ENCODE data around the gene TMEM52. TPM values are rescaled to one million over a fixed set of nuclear protein-coding genes. Genes with fewer than 3 reads are reported as not detected.

TMEM52 gene
- total RNA-seq, 1 experiment from 2014 or later: 6.4 TPM

DNA sequence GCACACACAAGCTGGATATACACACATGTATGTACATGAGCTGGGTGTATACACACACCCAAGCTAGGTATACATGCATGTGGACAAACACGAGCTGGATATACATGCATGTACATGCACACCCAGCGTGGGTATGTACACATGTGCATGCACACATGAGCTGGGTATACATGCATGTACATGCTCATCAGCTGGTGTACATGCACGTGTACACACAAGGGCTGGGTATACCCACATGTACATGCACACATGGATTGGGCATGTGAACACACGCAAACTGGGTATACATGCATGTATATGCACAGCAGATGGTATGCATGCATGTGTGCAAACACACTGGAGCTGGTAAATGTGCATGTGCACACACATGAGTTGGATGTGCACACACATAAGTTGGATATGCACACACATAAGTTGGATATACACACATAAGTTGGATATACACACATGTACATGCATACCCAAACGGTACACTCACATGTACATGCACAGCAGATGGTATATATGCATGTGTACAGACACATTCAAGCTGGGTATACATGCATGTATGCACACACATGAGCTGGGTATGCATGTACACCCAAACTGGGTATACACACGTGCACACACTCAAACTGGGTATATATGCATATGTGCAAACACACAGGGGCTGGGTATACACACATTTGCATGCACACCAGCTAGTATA, 20.7 kb downstream of the TMEM52 start:
- no peak for DNase-seq
- no TSS peak for BruUV-seq (replicated peaks)
- Mint-ChIP-seq H3K36me3 (ENCODE audit: insufficient read depth, unreplicated experiment) (peaks cover 9% of the 10 kb centered on the region), H3K4me3 (ENCODE audit: unreplicated experiment) (no peak overlapping the region), H3K4me1 (ENCODE audit: low read depth, unreplicated experiment) (no peaks in the 10 kb centered on the region), H3K27me3 (ENCODE audit: insufficient read depth, unreplicated experiment) (no peaks in the 10 kb centered on the region), H3K27ac (ENCODE audit: unreplicated experiment) (no peak overlapping the region), H3K9me3 (ENCODE audit: unreplicated experiment) (no peaks in the 10 kb centered on the region)
- TF ChIP-seq CTCF (IDR thresholded peaks at IDR 0.05; ENCODE audit: insufficient read depth in 1 of 2, low read depth in 1 of 2, low read length in 1 of 2, severe bottlenecking in 1 of 2, unreplicated experiment in 1 of 2): no peak
- POLR2A ChIA-PET: no interaction called here
- Histone ChIP-seq H3K36me3 (ENCODE audit: control insufficient read depth, insufficient read depth, low read length) (no peaks in the 10 kb centered on the region), H3K27me3 (replicated peaks; ENCODE audit: control insufficient read depth, insufficient read depth, low read length) (no peaks in the 10 kb centered on the region), H3K4me1 (peaks cover 37% of the 10 kb centered on the region), H3K4me3 (ENCODE audit: low read depth, low read length) (no peak overlapping the region), H3K9me3 (no peaks in the 10 kb centered on the region)
- CTCF ChIA-PET: interaction anchor here (0.5 to 0.6 kb wide), 2 partner anchors 9 to 240 kb away, joined by 3 read pairs; no protein-coding TSS in a partner anchor
- intact Hi-C loops (cut with micrococcal nuclease; ENCODE audit: unreplicated experiment): no loop called here

- H3K4me3 Mint-ChIP-seq (ENCODE audit: unreplicated experiment): no peak overlapping the region
- intact Hi-C loops (cut with micrococcal nuclease; ENCODE audit: unreplicated experiment): no loop called here
- H3K27me3 Mint-ChIP-seq (ENCODE audit: insufficient read depth, unreplicated experiment): no peaks in the 10 kb centered on the region
- no peak for DNase-seq
- ChIA-PET POLR2A (no interaction called here), CTCF (interaction anchor here (0.6 to 1.4 kb wide), 2 partner anchors 10 to 37 kb away, joined by 3 to 5 read pairs; no protein-coding TSS in a partner anchor)
- no peak for TF ChIP-seq CTCF (IDR thresholded peaks at IDR 0.05; ENCODE audit: insufficient read depth in 1 of 2, low read depth in 1 of 2, low read length in 1 of 2, severe bottlenecking in 1 of 2, unreplicated experiment in 1 of 2)
- BruUV-seq (replicated peaks): no TSS peak
- no peaks in the 10 kb centered on the region for H3K4me1 Mint-ChIP-seq (ENCODE audit: low read depth, unreplicated experiment)
- Histone ChIP-seq H3K36me3 (ENCODE audit: control insufficient read depth, insufficient read depth, low read length) (no peaks in the 10 kb centered on the region), H3K9me3 (no peaks in the 10 kb centered on the region), H3K4me3 (ENCODE audit: low read depth, low read length) (no peak overlapping the region), H3K4me1 (peaks cover 48% of the 10 kb centered on the region), H3K27me3 (replicated peaks; ENCODE audit: control insufficient read depth, insufficient read depth, low read length) (no peaks in the 10 kb centered on the region)
- no peak overlapping the region for H3K27ac Mint-ChIP-seq (ENCODE audit: unreplicated experiment)
- peaks cover 17% of the 10 kb centered on the region for H3K36me3 Mint-ChIP-seq (ENCODE audit: insufficient read depth, unreplicated experiment)
- H3K9me3 Mint-ChIP-seq (ENCODE audit: unreplicated experiment): no peaks in the 10 kb centered on the region
Observed at GRCh38 chr1:1895456-1896336, 23.4 kb downstream of the TMEM52 start.

DNA sequence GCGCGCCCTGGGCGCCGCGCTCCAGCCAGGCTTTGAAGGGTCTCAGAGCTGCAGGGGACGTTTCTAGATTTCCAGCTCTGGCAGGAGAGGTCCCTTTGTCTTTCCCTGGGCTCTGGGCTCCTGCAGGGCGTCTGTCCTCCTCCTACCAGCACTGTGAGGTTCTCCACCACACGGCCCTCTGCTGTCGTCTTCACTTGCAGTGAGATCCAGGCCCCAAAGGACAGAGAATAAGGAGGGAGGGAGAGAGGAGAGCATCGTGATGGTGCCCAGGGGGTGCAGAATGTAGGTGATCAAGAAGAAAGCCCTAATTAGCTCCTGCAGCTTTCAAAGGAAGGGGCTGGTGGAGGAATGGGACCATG, 24.0 kb downstream of the TMEM52 start:
- no peak for TF ChIP-seq CTCF (IDR thresholded peaks at IDR 0.05; ENCODE audit: insufficient read depth in 1 of 2, low read depth in 1 of 2, low read length in 1 of 2, severe bottlenecking in 1 of 2, unreplicated experiment in 1 of 2)
- Mint-ChIP-seq H3K27me3 (ENCODE audit: insufficient read depth, unreplicated experiment) (no peaks in the 10 kb centered on the region), H3K27ac (ENCODE audit: unreplicated experiment) (peak overlapping the region; percentile 45), H3K9me3 (ENCODE audit: unreplicated experiment) (no peaks in the 10 kb centered on the region), H3K36me3 (ENCODE audit: insufficient read depth, unreplicated experiment) (peaks cover 18% of the 10 kb centered on the region), H3K4me1 (ENCODE audit: low read depth, unreplicated experiment) (no peaks in the 10 kb centered on the region), H3K4me3 (ENCODE audit: unreplicated experiment) (no peak overlapping the region)
- H3K9me3 ChIP-seq: no peaks in the 10 kb centered on the region
- peaks cover 48% of the 10 kb centered on the region for H3K4me1 ChIP-seq
- ChIA-PET POLR2A (no interaction called here), CTCF (interaction anchor here (0.6 to 1.4 kb wide), 2 partner anchors 11 to 36 kb away, joined by 3 to 5 read pairs; no protein-coding TSS in a partner anchor)
- no peaks in the 10 kb centered on the region for H3K27me3 ChIP-seq (replicated peaks; ENCODE audit: control insufficient read depth, insufficient read depth, low read length)
- no TSS peak for BruUV-seq (replicated peaks)
- no peaks in the 10 kb centered on the region for H3K36me3 ChIP-seq (ENCODE audit: control insufficient read depth, insufficient read depth, low read length)
- DNase-seq: no peak
- H3K4me3 ChIP-seq (ENCODE audit: low read depth, low read length): no peak overlapping the region
- intact Hi-C loops (cut with micrococcal nuclease; ENCODE audit: unreplicated experiment): no loop called here

All from Caco-2 (cell line).